ENCODE measurements around the gene DYNAP. TPM values are rescaled to one million over a fixed set of nuclear protein-coding genes. Genes with fewer than 3 reads are reported as not detected.

Gene DYNAP
- 0.14 TPM in 1 of 2 replicates, not detected in the other for total RNA-seq

GRCh38 chr18:54590945-54591344 is at the start of gene DYNAP:
DYNAP (plus strand) TSS chr18:54591245; CDS start chr18:54591283, 38 bp downstream.

Other genes with a start within 250 kb of the DYNAP start
- gene STARD6, start 233.4 kb upstream of the DYNAP start, total RNA-seq, result 0.51 TPM in 1 of 2 replicates, not detected in the other
- gene C18orf54, start 233.3 kb upstream of the DYNAP start, total RNA-seq, result 5.4 TPM in 2 replicates
- gene RAB27B, start 237.2 kb downstream of the DYNAP start, total RNA-seq, result 14.2 and 22.4 TPM in 2 replicates